Ovary (tissue), 9 donors: ENCODE data around the gene UNC5A. TPM values are rescaled to one million over a fixed set of nuclear protein-coding genes. Genes with fewer than 3 reads are reported as not detected.

Experiments used
- DNase-seq, 5 donors: peaks; one replicate each; pipeline ENCODE4 v3.0.0-alpha.2; 2019 to 2020
- H3K27ac ChIP-seq, 2 donors: fragments of 200-600 bp; one replicate each; pipeline versions ENCODE4 v1.5.1 to v1.8.0; 2019 to 2022
- H3K27me3 ChIP-seq: fragments of 200-600 bp; one replicate; pipeline ENCODE4 v1.8.0; 2022
- H3K36me3 ChIP-seq: fragments of 200-600 bp; sonication (generic); one replicate; pipeline ENCODE4 v1.5.1; 2019
- H3K4me1 ChIP-seq: one replicate; pipeline ENCODE4 v1.8.1; 2013; ENCODE audit warnings: mild to moderate bottlenecking, moderate library complexity; ENCODE audit not compliant: insufficient read depth
- H3K4me3 ChIP-seq: fragments of 200-600 bp; sonication (generic); one replicate; pipeline ENCODE4 v1.5.1; 2017
- H3K9me3 ChIP-seq, 2 donors: fragments of 200-600 bp in 1 of 2; sonication (generic) in 1 of 2; one replicate each; pipeline versions ENCODE4 v1.5.1 to v1.8.1; 2013 to 2019; ENCODE audit warnings: mild to moderate bottlenecking in 1 of 2, moderate library complexity in 1 of 2
- CTCF ChIP-seq, 3 donors: fragments of 450-650 bp in 2 of 3; fragments of 200-600 bp in 1 of 3; IDR thresholded peaks; one replicate each; pipeline versions ENCODE4 v1.5.1 to v1.8.0; 2016 to 2022; ENCODE audit warnings: antibody characterized with exemption in 3 of 3, mild to moderate bottlenecking in 1 of 3
- EP300 ChIP-seq: sonication (generic); formaldehyde crosslinking; IDR thresholded peaks from one replicate; pipeline ENCODE4 v1.6.1; 2017; ENCODE audit warnings: antibody characterized with exemption
- POLR2A ChIP-seq: fragments of 450-650 bp; IDR thresholded peaks from one replicate; pipeline ENCODE4 v1.6.1; 2017; ENCODE audit warnings: antibody characterized with exemption, mild to moderate bottlenecking, moderate library complexity
- WGBS, 3 donors: extraction: QIAGEN DNeasy Blood & Tissue Kit in 1 of 3; methylation state at CpG; one replicate each; pipeline versions ENCODE4 v1.1.5 to v1.1.7; 2013 to 2017; 5-methylcytosine and 5-hydroxymethylcytosine counted together
- intact Hi-C, 4 donors: fragments of 100-400 bp; cut with DNase I; formaldehyde crosslinking; loops; one replicate each; pipeline versions ENCODE4 v1.11.0 to v1.15.1; 2022 to 2023
- polyA plus RNA-seq, 2 donors: library from polyadenylated mRNA; stranded (reverse); fragments of 200-250 nt in 1 of 2; fragments of 350-450 nt in 1 of 2; fragmentation: Illumina TruSeq in 1 of 2; extraction: RNeasy Lipid Tissue Mini Kit (QIAGEN cat#74804) in 1 of 2; gene quantifications; one replicate each; pipeline ENCODE4 v1.2.3, GENCODE V29; 2013 to 2014
- total RNA-seq, 7 donors: library from RNA; depleted of rRNA in 2 of 7; stranded (reverse); fragments of >200 nt in 2 of 7; fragmentation: NEBNext Ultra II Directional in 3 of 7; extraction: Animal tissue kit (Norgen Biotek cat#: 25700) in 3 of 7; gene quantifications; one replicate each; pipeline versions ENCODE4 v1.1.0 to v1.2.4, GENCODE V29; 2016 to 2023
- donor health status: DM: no; HTN: no; CAD: no; lungs with moderate emphysema.
- donor health status: DM: no; HTN: no; CAD: no.
- donor health status: Bipolar disorder and iron deficiency.
- donor health status: DM: yes; HTN: yes; CAD: no.
- donor health status: DM: no; HTN: no; CAD: no.
- donor health status: DM: yes; HTN: yes; CAD: no.

Gene UNC5A
- total and polyA plus RNA-seq, 9 donors: 0.08 to 0.82 (median 0.26) TPM; not detected in 1

GRCh38 chr5:176895831-176896230 lies 85.5 kb downstream of the UNC5A start:
- TF ChIP-seq POLR2A: no peak
- TF ChIP-seq EP300: no peak
- TF ChIP-seq CTCF (IDR thresholded peaks at IDR 0.05): no peak
- no peaks in the 10 kb centered on the region for H3K27me3 ChIP-seq
- H3K4me3 ChIP-seq: no peak overlapping the region
- no peaks in the 10 kb centered on the region for H3K4me1 ChIP-seq
- DNase-seq: no peak
- no peak overlapping the region for H3K27ac ChIP-seq
- no peaks in the 10 kb centered on the region for H3K9me3 ChIP-seq
- no peaks in the 10 kb centered on the region for H3K36me3 ChIP-seq
- 81 to 86% (median 84%) methylated on average over 4 of the region's 4 CpGs for WGBS, 3 donors
- intact Hi-C loops: no loop called here

GRCh38 chr5:176897263-176897662 lies 86.9 kb downstream of the UNC5A start:
- Histone ChIP-seq H3K27me3 (no peaks in the 10 kb centered on the region), H3K4me3 (no peak overlapping the region), H3K27ac (no peak overlapping the region), H3K36me3 (no peaks in the 10 kb centered on the region), H3K9me3 (no peaks in the 10 kb centered on the region), H3K4me1 (no peaks in the 10 kb centered on the region)
- no peak for DNase-seq
- intact Hi-C loops: no loop called here
- 47 to 54% (median 47%) methylated on average over 3 of the region's 3 CpGs for WGBS, 3 donors
- TF ChIP-seq POLR2A (no peak), EP300 (no peak)

DNA sequence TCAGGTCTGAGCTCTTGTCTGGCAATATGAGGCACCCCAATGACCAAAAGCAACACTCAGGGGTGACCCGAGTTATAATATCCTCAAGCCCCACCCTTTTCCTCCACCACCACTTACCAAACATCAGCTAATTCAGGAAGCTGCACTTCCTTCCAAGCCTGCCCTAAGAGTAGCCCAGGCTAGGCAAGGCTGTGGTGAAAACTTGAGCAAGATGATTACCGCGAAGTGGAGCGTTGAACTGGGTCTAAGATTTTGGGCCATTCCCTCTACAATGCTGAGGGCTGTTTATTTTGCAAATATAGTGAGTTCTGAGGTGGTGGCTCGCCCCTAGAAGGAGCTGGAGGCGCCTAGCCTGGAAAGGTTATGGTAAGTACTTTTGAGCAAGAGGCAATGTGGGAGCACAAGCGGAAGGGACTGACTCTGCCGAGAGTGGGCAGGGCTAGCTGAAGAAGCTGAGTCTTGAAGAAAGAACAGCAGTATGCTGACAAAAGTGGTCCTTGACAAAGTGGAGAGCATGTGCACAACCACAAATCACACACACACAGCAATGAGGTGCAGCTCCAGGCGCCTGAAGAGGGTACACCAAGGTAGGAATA lies 89.0 kb downstream of the UNC5A start, which contains the start of gene HK3:
Gene HK3, minus strand, starts transcription at position 51 of the 596 bp plus-strand sequence. CDS start 3,187 bp downstream, outside the sequence.
- no peak for TF ChIP-seq POLR2A
- no peak for TF ChIP-seq EP300
- no peak for TF ChIP-seq CTCF (IDR thresholded peaks at IDR 0.05)
- intact Hi-C loops: no loop called here
- 70 to 82% (median 75%) methylated on average over 8 to 9 of the region's 9 CpGs for WGBS, 3 donors
- H3K4me1 ChIP-seq: no peaks in the 10 kb centered on the region
- no peak within 1 kb of the TSS for H3K27ac ChIP-seq
- H3K27me3 ChIP-seq: no peaks in the 10 kb centered on the region
- no peak within 1 kb of the TSS for H3K4me3 ChIP-seq
- no peaks in the 10 kb centered on the region for H3K9me3 ChIP-seq
- H3K36me3 ChIP-seq: no peaks in the 10 kb centered on the region
- DNase-seq: no peak

DNA sequence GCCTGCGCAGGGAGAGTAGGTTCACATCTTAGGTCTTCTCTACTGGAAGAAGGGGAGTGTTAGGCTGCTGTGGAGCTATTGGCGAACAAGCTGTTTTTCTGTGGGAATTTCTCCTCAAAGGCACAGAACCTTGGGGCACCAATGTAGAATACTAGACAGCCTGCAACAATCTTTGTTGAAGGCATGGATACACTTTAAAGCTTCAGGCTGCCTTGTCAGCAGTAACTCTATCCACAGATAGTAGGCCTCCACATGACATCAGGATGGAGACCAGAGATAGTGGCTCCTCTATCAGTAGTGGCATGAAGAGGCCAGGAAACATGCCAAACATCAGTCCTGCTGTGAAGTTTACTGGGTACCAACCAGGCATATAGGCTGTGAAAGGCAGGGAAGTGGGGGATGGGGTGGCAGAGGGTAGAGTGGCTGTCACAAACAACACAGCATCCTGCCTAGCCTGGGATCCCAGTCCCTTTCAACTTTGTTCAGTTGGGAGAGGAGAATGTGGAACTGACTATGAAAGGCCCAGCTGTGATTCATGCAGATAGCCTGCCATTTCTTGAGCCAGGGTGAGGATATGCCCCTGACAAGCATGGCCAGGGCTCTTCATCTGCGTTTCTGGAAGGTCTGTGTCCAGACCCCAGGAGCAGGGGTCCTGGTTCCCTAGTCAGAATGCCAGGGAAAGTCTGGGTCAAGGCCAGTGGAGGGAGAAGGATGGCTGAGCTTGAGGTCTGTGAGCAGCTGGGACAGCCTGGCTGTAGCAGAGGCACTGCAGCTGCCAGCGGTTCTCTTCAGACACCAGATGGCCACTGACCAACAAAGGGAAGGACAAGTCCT lies 89.8 kb downstream of the UNC5A start:
- H3K27me3 ChIP-seq: no peaks in the 10 kb centered on the region
- no peak for DNase-seq
- no peaks in the 10 kb centered on the region for H3K9me3 ChIP-seq
- H3K36me3 ChIP-seq: no peaks in the 10 kb centered on the region
- 54 to 60% (median 56%) methylated on average over 4 of the region's 4 CpGs for WGBS, 3 donors
- TF ChIP-seq EP300: no peak
- intact Hi-C loops: no loop called here
- no peaks in the 10 kb centered on the region for H3K4me1 ChIP-seq
- no peak overlapping the region for H3K4me3 ChIP-seq
- no peak overlapping the region for H3K27ac ChIP-seq

- Histone ChIP-seq H3K27ac (no peak overlapping the region), H3K27me3 (no peaks in the 10 kb centered on the region), H3K9me3 (no peaks in the 10 kb centered on the region), H3K4me1 (no peaks in the 10 kb centered on the region), H3K4me3 (no peak overlapping the region), H3K36me3 (no peaks in the 10 kb centered on the region)
- TF ChIP-seq POLR2A: no peak
- TF ChIP-seq CTCF (IDR thresholded peaks at IDR 0.05): no peak
- no peak for TF ChIP-seq EP300
- no peak for DNase-seq
- intact Hi-C loops: no loop called here
- 39 to 52% (median 43%) methylated on average over 7 of the region's 7 CpGs for WGBS, 3 donors
These were observed 90.4 kb downstream of the UNC5A start for GRCh38 chr5:176900780-176901204.
